Measurements from ENCODE around the gene ZNF599. TPM values are rescaled to one million over a fixed set of nuclear protein-coding genes. Genes with fewer than 3 reads are reported as not detected.
"Not testable (repeated sequence)": the region's sequence is repeated elsewhere in the genome, so short reads cannot be mapped to it uniquely, and the experiment has no call there.

Gene ZNF599
- total RNA-seq = 2.7 TPM

DNA sequence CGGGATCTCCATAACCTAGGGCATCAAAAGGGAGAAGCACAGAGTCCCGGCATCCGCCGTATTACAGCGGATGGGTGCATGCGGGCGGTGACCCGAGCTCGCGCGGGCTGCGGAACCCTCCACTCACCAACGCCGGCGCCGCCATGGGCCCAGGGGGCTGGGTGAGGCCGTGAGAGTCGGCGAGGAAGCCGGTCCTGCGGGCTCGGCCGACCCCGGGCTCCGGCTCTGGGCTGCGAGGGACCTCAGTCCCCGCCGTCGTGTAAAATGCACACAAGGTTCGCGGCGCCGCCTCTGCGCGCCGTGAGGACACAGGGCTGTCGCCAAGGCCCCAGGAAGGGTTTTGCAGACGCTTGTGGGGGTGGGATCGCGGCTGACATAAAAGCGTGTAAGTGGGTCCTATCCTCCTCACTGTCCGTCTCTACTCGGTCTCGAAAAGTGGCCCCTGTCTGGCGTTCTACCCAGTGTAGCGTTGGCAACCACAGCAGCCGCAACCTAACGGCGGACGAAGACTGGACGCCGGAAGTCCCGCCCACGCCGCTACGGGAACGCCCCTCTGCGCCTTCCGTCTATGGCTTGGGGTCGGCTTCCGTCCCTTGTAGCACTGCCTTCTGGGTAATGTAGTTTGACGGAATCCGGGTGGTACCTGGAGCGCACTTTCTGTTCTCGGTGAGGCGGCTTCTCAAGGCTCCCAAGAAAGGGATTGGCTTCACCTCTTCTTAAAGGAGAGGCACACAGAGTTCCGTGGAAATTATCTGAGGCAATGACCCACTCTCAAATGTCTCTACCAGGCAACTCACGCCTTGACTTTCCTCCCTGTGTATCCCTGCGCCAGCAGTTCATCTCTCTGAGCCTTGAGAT lies at the start of gene ZNF599:
ZNF599 (minus strand) TSS at position 519 of the 858 bp plus-strand sequence; CDS start at position 145, 374 bp downstream.
- peak; percentile 97 for ATAC-seq

DNA sequence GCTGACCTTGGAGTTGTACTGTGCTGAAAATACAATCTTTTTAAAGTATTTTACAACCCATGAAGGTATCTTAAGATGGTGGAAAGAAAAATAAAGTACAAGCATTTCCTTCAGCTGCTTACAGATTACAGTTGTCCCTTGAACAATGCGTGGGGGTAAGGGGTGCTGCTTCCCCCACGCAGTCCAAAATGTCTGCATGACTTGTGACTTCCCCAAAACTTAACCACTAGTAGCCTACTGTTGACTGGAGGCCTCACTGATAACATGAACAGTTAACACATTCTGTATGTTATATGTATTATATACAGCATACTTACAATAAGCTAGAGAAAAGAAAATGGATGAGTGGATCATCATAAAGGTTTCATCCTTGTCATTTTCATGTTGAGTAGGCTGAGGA lies 45.3 kb upstream of the ZNF599 start:
- ATAC-seq = no peak

DNA sequence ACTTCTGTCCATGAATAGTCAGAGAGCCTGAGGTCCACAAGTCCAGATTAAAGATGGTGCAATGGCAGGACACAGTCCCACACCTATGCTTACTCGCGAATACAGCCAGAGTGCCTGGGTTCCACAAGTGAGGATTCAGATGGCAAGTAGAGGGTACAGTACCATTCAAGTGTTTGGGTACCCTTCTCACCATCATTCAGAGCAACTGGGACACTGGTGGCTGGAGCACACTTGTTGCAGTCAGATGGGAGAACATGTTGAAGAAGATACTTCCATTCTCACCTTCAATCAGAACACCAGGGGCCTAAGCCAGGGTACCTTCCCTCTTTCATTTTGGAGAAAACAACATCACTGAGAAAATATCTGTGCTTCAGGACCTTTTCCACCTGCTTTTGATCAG lies 43.7 kb upstream of the ZNF599 start:
- no peak for ATAC-seq

DNA sequence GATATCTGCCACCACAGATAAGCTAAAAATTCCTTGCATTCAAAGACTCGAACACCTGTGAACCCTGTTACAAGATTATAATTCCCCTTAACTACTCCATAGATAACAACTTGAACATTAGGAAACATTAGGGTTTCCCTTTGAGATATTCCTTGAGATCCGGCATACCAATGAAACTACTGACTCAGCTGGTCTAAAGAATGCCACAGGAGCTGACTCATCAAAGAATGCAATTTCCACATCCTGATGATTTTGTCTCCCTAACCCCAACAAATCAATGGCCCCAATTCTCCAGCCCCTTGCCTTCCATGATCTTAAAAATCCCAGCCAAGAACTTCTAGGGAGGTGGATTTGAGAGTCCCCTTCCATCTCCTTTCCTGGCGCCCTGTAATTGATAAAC lies 35.6 kb upstream of the ZNF599 start:
- ATAC-seq = no peak

DNA sequence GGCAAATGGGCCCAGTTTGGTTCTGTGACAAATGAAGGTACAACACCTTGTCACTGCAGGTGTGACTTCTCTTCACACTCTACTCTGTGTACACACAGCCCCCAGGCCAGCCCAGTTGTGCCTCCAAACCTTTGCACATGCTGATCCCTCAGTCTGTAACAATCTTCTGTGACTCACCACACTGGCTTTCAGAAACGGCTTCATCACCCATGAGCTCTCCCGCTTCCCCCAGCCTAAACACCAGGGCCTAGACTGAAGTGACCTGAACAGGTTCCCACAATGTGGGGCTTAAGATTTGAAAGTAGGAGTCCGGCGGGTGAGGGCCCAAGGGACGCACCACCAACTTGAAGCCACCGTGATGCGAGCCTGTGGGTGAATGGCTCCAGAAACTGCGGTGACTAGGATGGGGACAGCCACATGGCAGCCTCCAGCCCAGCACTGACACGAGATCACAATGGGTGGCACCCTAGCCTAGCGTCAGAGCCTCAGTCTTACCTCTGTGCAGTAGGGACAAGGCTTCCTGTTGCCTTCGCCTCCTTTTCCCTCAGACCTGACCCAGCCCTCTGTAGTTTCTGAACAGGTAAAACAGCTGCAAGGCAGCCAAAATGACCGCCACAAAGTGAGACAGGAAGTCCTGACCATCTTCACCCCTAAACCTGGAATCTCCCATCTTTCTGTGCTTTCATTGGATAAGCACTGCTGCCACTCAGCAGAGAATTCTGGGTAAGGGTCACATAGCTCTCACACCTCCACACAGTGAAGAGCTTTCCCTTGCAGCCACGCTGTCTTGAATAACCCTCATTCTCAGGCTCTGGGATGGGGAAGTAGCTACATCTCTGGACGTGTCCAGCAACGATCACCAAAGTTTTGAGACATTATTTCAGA lies 34.2 kb upstream of the ZNF599 start:
- no peak for ATAC-seq

DNA sequence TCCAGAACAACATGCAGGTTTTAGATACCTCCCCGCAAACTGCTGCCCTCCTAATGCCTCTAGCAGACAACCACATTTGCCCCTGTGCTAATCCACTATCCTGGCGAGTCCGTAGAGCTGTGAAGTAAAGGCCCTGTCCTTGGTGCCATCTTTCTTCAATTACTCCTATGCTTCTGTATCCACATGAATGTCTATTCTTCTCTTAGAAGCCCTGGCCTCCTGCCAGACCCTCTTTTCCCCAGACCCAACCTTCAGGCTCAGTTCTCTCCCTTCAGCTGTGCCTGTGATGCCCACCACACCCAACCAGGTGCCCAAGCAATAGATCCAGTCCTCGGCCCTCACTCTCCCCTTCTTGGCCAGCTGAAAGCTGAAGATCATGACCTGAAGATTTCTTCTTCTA lies 31.1 kb upstream of the ZNF599 start:
- no peak for ATAC-seq

DNA sequence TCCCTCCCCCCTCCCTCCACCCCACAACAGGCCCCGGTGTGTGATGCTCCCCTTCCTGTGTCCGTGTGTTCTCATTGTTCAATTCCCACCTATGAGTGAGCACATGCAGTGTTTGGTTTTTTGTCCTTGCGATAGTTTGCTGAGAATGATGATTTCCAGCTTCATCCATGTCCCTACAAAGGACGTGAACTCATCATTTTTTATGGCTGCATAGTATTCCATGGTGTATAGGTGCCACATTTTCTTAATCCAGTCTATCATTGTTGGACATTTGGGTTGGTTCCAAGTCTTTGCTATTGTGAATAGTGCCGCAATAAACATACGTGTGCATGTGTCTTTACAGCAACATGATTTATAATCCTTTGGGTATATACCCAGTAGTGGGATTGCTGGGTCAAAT lies 23.9 kb upstream of the ZNF599 start:
- not testable (repeated sequence) for ATAC-seq

DNA sequence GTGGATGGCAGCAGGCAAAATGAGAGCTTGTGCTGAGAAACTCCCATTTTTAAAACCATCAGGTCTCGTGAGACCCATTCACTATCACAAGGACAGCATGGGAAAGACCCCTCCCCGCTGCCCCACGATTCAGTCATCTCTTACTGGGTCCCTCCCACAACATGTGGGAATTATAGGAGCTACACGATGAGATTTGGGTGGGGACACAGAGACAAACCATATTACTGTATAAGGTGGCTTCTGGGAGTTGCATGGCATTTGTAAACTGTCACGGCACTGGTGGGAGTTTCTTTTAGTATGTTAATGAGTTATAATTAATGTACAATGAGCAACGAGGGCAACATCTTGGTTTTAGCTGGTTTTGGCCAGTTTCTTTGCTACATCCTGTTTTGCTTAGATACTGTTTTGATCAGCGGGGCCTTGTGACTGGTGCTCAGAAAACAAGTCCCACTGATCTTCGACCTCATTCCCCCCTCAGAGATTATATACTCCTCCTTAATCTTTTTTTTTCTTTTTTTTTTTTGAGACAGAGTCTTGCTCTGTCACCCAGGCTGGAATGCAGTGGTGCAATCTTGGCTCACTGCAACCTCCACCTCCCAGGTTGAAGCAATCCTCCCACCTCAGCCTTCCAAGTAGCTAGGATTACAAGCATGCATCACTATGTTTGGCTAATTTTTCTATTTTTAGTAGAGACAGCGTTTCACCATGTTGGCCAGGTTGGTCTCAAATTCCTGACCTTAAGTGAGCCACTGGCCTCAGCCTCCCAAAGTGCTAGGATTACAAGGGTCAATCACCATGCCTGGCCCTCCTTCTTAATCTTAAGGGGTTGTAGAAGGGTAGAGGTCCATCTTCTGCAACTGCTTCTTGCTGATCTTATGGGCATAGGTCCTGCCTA lies 21.3 kb upstream of the ZNF599 start:
- ATAC-seq = no peak

DNA sequence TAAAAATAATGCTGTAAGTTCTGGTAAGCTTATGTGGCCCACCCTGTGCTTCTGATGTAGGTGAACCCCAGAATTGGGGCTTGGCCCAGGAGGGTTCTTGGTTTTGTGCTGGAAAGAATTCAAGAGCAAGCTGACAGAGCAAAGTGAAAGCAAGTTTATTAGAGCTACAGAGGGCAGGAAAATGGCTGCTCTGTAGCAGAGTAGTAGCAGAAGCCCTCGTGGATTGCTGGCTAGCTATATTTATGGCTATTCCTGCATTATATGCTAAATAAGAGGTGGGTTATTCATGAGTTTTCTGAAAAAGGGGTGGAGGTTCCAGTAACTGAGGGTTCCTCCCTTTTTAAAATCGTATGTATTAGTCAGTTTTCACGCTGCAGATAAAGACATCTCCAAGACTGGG lies 20.6 kb upstream of the ZNF599 start:
- no peak for ATAC-seq

DNA sequence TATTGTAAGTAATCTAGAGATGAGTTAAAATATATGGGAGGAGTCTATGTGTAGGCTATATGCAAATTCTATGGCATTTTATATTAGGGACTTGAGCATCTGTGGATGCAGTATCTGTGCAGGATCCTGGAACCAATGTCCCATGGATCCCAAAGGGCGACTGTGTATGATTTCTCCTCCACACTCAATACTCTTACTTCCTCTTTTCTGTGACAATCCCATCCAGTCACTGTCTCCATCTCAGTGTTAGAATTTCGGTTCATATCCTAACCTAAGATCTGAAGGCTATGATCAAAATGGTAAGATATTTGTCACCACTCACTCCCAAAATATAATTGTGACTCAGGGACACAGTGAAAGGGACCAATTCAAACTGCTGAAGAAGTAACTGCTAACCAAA lies 15.1 kb upstream of the ZNF599 start:
- ATAC-seq = no peak

DNA sequence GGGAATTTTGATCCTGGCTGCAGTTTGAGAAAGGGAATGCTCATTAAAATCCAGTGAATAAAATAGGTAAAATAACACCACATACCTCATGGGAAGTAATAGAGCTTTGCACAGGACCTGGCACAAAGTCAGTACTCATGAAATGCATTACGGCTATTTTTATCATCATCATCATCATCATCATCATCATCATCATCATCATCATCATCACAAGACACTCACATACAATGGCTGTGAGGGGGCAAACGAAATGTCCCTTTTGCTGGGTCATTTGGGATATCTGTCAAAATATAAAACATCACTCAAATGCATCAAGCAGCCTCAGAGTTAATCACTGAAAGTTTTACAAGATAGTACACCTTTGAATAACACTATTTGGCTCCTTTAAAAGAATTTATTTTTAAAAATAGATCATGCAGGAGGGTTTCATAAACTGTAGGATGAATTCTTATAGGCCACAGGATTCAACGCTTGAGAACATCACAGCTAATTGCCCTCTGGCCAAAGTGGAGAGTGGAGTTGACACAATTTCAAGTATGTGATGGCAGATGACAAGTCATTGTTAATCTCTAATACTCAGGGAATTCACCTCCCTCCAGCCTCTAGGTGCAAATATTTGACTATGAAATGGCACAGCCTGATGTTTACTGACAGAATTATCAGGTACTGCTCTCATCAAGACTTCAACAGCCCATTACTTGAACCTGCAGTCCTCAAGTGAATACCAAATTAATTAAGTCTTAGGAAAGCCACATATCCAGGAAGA lies 14.2 kb upstream of the ZNF599 start:
- ATAC-seq = no peak

DNA sequence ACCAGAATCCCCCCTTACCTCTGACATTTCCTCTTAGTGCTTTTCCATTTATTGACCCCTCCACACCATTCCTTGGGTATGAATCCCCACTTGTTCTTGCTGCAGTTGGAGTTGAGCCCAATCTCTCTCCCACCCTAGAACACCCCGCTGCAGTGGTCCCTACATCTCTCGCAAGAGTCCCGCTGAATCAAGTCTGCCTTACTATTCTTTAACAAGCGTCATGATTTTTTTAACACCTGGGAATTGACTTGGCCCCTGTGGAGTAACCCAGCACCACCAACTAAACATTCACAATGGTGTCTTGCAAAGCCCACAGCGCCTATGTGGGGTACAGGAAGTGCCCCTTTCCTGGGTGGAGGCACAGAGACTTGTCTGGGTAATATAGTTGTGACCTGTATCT lies 13.2 kb upstream of the ZNF599 start:
- no peak for ATAC-seq

DNA sequence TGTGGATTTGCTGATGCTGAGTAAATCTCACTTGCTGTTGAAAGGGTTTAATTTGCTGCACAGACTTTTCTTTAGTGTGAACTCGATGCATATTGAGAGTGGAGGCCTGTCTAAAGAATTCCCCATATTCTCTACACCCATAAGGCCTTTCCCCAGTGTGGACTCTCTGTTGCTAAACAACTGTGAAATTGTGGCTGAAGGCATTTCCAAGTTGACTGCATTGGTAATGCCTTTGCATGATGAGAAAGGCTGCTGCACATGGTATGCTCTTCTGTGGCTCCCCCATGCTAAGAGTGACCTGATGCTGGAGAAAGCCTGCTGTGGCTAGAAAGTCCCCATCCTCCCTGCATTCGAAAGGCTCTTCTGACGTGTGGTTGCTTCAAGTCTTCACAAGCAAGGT lies 6.6 kb upstream of the ZNF599 start:
- no peak for ATAC-seq

DNA sequence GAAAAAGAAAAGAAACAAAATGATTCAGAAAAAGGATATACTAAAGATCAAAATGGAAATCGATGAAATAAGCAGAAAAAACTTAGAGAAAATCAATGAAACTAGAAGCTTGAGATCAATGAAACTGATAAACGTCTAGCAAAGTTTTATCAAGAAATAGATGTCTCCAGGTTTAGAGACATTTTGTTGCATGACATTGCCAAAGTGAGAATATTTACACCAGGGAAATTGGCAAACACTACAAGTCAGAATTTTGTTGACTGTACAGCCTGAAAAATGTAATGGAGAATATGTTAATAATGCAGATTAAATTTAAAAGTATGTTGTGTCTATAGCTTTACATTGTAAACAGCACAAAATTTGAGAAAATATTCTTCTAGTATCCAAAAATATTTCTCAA lies 5.3 kb upstream of the ZNF599 start:
- ATAC-seq = no peak

DNA sequence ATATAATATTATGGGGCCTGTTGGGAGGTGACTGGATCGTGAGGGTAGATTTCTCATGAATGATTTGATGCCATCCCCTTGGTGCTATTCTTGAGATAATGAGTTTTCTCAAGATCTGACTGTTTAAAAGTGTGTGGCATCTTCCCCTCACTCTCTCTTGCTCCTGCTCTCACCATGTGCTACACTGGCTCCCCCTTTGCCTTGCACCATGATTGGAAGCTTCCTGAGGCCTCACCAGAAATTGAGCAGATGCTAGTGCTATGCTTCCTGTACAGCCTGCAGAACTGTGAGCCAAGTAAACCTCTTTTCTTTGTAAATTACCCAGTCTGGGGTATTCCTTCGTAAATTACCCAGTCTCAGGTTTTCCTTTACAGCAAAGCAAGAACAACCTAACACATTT lies 1.8 kb upstream of the ZNF599 start:
- no peak for ATAC-seq

DNA sequence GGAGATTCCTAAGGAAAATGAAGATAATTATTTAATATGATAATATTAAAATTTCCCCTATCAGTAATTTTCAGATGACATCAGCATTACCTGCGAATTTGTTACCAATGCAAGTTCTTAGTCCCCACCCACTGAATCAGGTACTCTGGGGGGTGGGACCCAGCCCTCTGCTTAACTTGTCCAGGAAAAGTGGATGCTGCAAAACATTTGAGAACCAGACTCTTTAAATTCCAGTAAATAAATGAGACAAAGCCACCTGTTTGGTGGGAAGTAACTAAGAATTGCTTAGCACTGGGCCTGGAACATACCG lies 495 bp upstream of the ZNF599 start:
- no peak for ATAC-seq

DNA sequence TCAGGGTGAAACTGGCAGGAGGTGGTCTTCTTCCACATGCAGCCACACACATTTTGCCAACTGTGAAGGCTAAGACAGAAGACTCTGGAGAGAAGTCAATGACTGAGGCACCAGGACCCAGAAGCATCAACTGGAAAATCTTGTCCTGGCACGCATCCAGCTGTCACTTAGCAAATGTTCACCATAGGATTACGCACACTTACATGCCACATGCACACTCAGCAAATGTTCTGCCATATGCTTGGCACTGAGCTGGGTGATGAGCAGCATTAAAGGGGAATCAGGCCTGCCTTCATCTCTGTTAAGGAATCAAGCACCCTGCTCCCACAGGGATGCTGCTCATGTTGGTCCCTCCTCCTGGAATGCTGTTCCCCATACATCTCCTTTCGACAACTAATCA lies 5.1 kb downstream of the ZNF599 start:
- ATAC-seq = no peak

DNA sequence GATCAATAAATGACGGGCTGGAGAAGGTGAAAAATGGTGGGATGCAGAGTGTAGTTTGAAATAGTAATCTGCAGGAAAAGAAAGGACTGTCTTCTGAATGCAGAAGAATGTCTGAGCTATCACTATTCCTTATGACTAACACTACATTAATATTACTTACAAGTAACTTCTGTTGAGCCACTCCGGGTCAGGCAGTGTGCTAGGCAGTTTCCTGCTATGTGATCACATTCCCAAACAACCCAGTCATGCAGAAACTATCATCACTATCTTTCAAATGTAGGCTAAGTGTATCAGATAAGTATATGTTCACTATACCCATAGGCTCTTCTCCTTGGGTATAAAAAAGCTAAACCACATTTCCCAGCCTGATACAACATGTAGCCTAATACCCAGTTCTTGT lies 6.6 kb downstream of the ZNF599 start:
- ATAC-seq = no peak

DNA sequence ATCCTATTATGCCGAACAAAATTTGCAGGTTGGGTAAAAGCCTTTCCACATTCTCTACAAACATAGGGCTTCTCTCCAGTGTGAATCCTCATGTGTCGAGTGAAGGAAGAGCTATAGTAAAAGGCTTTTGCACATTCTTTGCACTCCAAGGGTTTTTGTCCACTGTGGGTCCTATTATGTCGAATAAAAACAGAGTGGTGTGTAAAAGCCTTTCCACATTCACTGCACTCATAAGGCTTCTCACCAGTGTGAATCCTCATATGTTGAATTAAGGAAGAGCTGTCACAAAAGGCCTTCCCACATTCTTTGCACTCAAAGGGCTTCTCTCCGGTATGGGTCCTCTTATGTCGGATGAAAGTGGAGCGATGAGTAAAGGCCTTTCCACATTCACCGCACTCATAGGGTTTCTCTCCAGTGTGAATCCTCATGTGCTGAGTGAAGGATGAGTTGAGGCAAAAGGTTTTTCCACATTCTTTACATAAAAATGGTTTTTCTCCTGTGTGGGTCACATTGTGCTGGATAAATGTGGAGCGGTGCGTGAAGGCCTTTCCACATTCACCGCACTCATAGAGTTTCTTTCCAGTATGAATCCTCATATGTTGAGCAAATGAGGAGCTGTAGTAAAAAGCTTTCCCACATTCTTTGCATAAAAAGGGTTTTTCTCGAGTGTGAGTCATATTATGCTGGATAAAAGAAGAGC lies 13.6 kb downstream of the ZNF599 start:
- ATAC-seq = no peak

DNA sequence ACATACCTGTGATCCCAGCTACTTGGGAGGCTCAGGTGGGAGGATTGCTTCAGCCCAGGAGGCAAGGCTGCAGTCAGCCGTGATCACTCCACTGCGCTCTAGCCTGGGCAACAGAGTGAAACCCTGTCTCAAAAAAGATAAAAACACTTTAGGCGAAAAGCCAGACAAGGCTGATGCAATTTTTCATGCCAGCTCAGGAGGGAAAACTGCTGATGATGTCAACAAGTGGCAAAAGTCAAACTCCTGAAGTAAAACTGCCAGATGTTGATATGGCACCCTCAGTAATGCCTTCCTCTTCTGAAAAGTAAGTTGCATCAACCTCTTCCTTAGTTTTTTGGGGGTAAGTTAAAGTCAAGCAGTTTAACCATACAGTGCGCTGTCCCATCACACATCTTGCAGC lies 15.6 kb downstream of the ZNF599 start:
- ATAC-seq = no peak

DNA sequence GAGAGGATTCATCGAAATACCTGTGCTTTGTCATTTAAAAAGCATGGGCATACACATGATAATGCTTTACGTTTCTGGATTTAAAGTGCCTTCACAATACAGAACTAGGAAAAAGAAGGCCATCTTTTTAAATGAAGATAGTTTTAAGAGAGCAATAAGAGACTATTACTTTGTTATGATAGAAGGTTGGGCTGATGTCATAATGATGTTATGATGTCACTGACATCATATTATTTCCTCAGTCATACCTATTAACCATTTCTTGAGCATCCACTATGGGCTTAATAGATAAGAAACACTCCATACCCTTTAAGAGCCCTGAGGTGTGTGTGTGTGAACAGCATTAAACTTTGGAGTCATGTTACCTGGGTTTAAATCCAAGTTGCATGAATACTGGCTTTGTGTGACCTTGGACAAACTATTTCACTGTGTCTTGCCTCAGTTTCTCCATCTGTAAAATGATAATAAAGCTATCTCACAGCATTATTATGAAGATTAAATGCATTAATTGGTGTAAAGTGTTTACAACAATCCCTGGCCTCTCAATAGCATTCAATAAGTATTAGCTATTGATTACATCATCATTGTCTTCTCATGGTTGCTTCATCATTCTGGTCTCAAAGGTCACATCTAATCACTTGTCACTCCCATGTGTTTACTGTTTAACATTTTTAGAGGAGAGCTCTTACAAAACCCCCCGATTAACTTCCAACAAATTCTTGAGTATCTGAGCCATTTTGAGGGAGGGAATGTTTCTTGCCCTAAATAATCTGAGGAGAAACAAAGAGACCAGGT lies 27.9 kb downstream of the ZNF599 start:
- no peak for ATAC-seq
